IMR-90 (cell line): ENCODE measurements around the gene RXRG. TPM values are rescaled to one million over a fixed set of nuclear protein-coding genes. Genes with fewer than 3 reads are reported as not detected.

Source experiments
- ATAC-seq: fragments of 200-7000 bp; cut with Tn5 transposase; 2 replicates; pipeline ENCODE4 v1.9.1; 2020; ENCODE audit warnings: low read depth, mild to moderate bottlenecking, moderate library complexity
- BruUV-seq: library from RNA; stranded (reverse); fragments of 400-500 nt; replicated peaks from 2 replicates; lab custom pipeline; 2021; lab: Mats Ljungman, UMichigan
- CTCF ChIA-PET: fragments of 300-600 bp; formaldehyde crosslinking; extraction: SDS; loops from one replicate; lab custom pipeline; 2021; ENCODE audit warnings: antibody characterized with exemption; lab: Yijun Ruan, JAX
- POLR2A ChIA-PET: fragments of 300-600 bp; sonication (Branson Sonifier 250); formaldehyde crosslinking; loops from one replicate; lab custom pipeline; 2022; ENCODE audit warnings: antibody characterized with exemption; ENCODE audit not compliant: unreplicated experiment; lab: Charles Lee
- DNase-seq: peaks from one replicate; pipeline ENCODE4 v3.0.0; 2013
- H2AFZ ChIP-seq: replicated peaks from 2 replicates; pipeline ENCODE3; 2013; ENCODE audit warnings: low read length, mild to moderate bottlenecking; ENCODE audit not compliant: poor library complexity
- H2AK5ac ChIP-seq: 2 replicates; pipeline ENCODE4 v1.6.1; 2013; ENCODE audit warnings: low read depth, low read length, inconsistent platforms
- H2AK9ac ChIP-seq: replicated peaks from 2 replicates; pipeline ENCODE3; 2013; ENCODE audit warnings: mild to moderate bottlenecking, low read depth, low read length, moderate library complexity; ENCODE audit not compliant: poor library complexity
- H2BK120ac ChIP-seq: 2 replicates; pipeline ENCODE4 v1.6.1; 2013; ENCODE audit warnings: low read depth, low read length, inconsistent platforms
- H2BK15ac ChIP-seq: 3 replicates; pipeline ENCODE4 v1.6.1; 2013; ENCODE audit warnings: low read depth, low read length, inconsistent platforms
- H2BK20ac ChIP-seq: 2 replicates; pipeline ENCODE4 v1.6.1; 2013; ENCODE audit warnings: low read depth, mild to moderate bottlenecking, inconsistent platforms, low read length, moderate library complexity
- H2BK5ac ChIP-seq: 2 replicates; pipeline ENCODE4 v1.6.1; 2013; ENCODE audit warnings: mild to moderate bottlenecking, low read depth, low read length, inconsistent platforms; ENCODE audit not compliant: poor library complexity, severe bottlenecking
- H3K14ac ChIP-seq: replicated peaks from 2 replicates; pipeline ENCODE4 v1.6.1; 2013; ENCODE audit warnings: low read depth, low read length, inconsistent platforms
- H3K18ac ChIP-seq: 2 replicates; pipeline ENCODE4 v1.6.1; 2013; ENCODE audit warnings: low read depth, low read length, control low read depth
- H3K23ac ChIP-seq: 2 replicates; pipeline ENCODE4 v1.6.1; 2013; ENCODE audit warnings: low read depth, low read length, inconsistent platforms
- H3K27ac ChIP-seq: 2 replicates; pipeline ENCODE4 v1.5.1; 2013; ENCODE audit warnings: mild to moderate bottlenecking, control low read depth, low read length; ENCODE audit not compliant: insufficient read depth
- H3K27me3 ChIP-seq: 2 replicates; pipeline ENCODE4 v1.6.1; 2013; ENCODE audit warnings: low read length; ENCODE audit not compliant: control insufficient read depth, insufficient read depth
- H3K36me3 ChIP-seq: 2 replicates; pipeline ENCODE4 v1.6.1; 2013; ENCODE audit warnings: low read length, mixed read lengths; ENCODE audit not compliant: control insufficient read depth, insufficient read depth
- H3K4ac ChIP-seq: 2 replicates; pipeline ENCODE4 v1.6.1; 2013; ENCODE audit warnings: low read depth, low read length, inconsistent platforms
- H3K4me1 ChIP-seq: 2 replicates; pipeline ENCODE4 v1.6.1; 2013; ENCODE audit warnings: low read length, mixed read lengths; ENCODE audit not compliant: control insufficient read depth, insufficient read depth
- H3K4me2 ChIP-seq: 2 replicates; pipeline ENCODE4 v1.6.1; 2013; ENCODE audit warnings: low read depth, mild to moderate bottlenecking, control low read depth, low read length, moderate library complexity
- H3K4me3 ChIP-seq: 2 replicates; pipeline ENCODE4 v1.5.1; 2013; ENCODE audit warnings: low read depth, mild to moderate bottlenecking, control low read depth, low read length, moderate library complexity; ENCODE audit not compliant: insufficient read depth
- H3K56ac ChIP-seq: 2 replicates; pipeline ENCODE4 v1.6.1; 2013; ENCODE audit warnings: low read length, inconsistent platforms; ENCODE audit not compliant: insufficient read depth; ENCODE audit errors: extremely low read depth
- H3K79me1 ChIP-seq, 2 experiments: 2 replicates each; pipeline ENCODE4 v1.6.1; 2013; ENCODE audit warnings: low read length in 2 of 2, inconsistent platforms in 1 of 2, low read depth in 1 of 2
- H3K9ac ChIP-seq: 2 replicates; pipeline ENCODE4 v1.6.1; 2013; ENCODE audit warnings: low read depth, low read length, control low read depth
- H3K9me1 ChIP-seq: 2 replicates; pipeline ENCODE4 v1.6.1; 2013; ENCODE audit warnings: low read length, inconsistent platforms; ENCODE audit not compliant: insufficient read depth
- H3K9me3 ChIP-seq: 2 replicates; pipeline ENCODE4 v1.6.1; 2013; ENCODE audit warnings: low read length; ENCODE audit not compliant: control insufficient read depth, insufficient read depth
- H4K20me1 ChIP-seq: 2 replicates; pipeline ENCODE4 v1.6.1; 2013; ENCODE audit warnings: low read length, inconsistent platforms; ENCODE audit not compliant: insufficient read depth
- H4K5ac ChIP-seq: 2 replicates; pipeline ENCODE4 v1.6.1; 2013; ENCODE audit warnings: mild to moderate bottlenecking, low read depth, low read length, control low read depth
- H4K8ac ChIP-seq, 2 experiments: 2 replicates each; pipeline ENCODE4 v1.6.1; 2013; ENCODE audit warnings: low read depth in 2 of 2, low read length in 2 of 2, control low read depth in 1 of 2, inconsistent platforms in 1 of 2
- H4K91ac ChIP-seq: 2 replicates; pipeline ENCODE4 v1.6.1; 2013; ENCODE audit warnings: low read depth, low read length, inconsistent platforms; ENCODE audit not compliant: insufficient read depth
- BHLHE40 ChIP-seq: fragments of 150-350 bp; IDR thresholded peaks from 2 replicates; pipeline ENCODE4 v1.6.1; 2016; ENCODE audit warnings: mild to moderate bottlenecking, low read depth, low read length
- MAZ ChIP-seq: IDR thresholded peaks from 2 replicates; pipeline ENCODE4 v1.6.1; 2012; ENCODE audit warnings: low read depth, mild to moderate bottlenecking, low read length, improper control_type of control experiment, moderate library complexity, borderline replicate concordance
- POLR2A ChIP-seq: IDR thresholded peaks from 2 replicates; pipeline ENCODE4 v1.6.1; 2012; ENCODE audit warnings: mild to moderate bottlenecking, low read depth, low read length
- RAD21 ChIP-seq: IDR thresholded peaks from 2 replicates; pipeline ENCODE4 v1.6.1; 2012; ENCODE audit warnings: low read length, improper control_type of control experiment
- WGBS, 2 experiments: methylation state at CpG; one replicate each; pipeline versions ENCODE4 v1.1.5 to v1.1.7; 2013; ENCODE audit warnings: missing lambda C conversion rate in 2 of 2; ENCODE audit not compliant: insufficient read length in 1 of 2; ENCODE audit errors: extremely low coverage in 2 of 2; 5-methylcytosine and 5-hydroxymethylcytosine counted together
- dilution Hi-C: fragments of 300-500 bp; cut with HindIII; formaldehyde crosslinking; loops from one replicate; pipeline ENCODE4 v1.14.3; 2018; ENCODE audit warnings: low sequenced_read_pairs; ENCODE audit not compliant: unreplicated experiment
- in situ Hi-C: fragments of 300-500 bp; cut with MboI; formaldehyde crosslinking; loops from 3 replicates; pipeline ENCODE4 v1.14.3; 2019; ENCODE audit warnings: low sequenced_read_pairs, inconsistent platforms, mixed read lengths
- intact Hi-C: fragments of 100-400 bp; cut with micrococcal nuclease; formaldehyde crosslinking; loops from 2 replicates; pipeline ENCODE4 v1.10.0; 2022
- polyA plus RNA-seq, 3 experiments: library from polyadenylated mRNA; depleted of rRNA; stranded (reverse); fragments of >200 nt; gene quantifications; 2 replicates each; pipeline ENCODE4 v1.2.3, GENCODE V29; 2012; ENCODE audit warnings: low replicate concordance in 1 of 3
- total RNA-seq: library from RNA; depleted of rRNA; stranded (reverse); fragments of >200 nt; gene quantifications from 2 replicates; pipeline ENCODE4 v1.2.3, GENCODE V29; 2012
- TF ChIP-seq, protein P1 (sequence below): fragments of 150-350 bp; IDR thresholded peaks from 2 replicates; pipeline ENCODE4 v1.6.1; 2017; ENCODE audit warnings: mild to moderate bottlenecking, antibody characterized with exemption, low read length, low read depth
- TF ChIP-seq, protein P2 (sequence below): fragments of 150-350 bp; IDR thresholded peaks from 2 replicates; pipeline ENCODE4 v1.6.1; 2016; ENCODE audit warnings: low read depth, mild to moderate bottlenecking, low read length, moderate library complexity, borderline replicate concordance

Gene RXRG
- total and polyA plus RNA-seq, 2 of the 4 experiments (the other 2 are of a cell fraction): not detected

DNA sequence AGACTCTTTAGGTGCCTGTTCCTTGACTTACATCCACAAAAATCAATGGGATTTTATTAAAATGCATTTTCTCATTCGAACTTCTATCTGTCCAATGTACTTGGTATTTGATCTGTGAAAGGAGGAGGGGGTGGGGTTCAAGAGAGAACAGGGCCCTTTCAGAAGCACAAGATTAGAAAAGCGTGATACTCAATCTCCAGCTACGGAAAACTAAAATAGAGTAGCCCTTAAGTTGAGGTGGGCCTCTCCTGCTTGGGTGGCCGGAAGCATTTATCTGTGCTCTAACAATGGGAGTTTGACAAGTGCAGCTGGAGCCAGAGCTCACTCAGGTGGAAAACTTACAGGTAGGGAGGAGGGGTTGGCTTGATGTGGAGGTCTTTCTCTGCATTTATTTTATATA, 462 bp upstream of the RXRG start:
- Histone ChIP-seq H2BK20ac (no peak overlapping the region), H3K56ac (no peak overlapping the region), H3K36me3 (no peaks in the 10 kb centered on the region), H2AFZ (no peak overlapping the region), H2BK5ac (no peak overlapping the region), H2AK5ac (no peak overlapping the region), H3K4ac (no peak overlapping the region), H3K4me3 (no peak overlapping the region), H3K9me1 (no peaks in the 10 kb centered on the region), H4K8ac (no peak overlapping the region), H3K79me1 (no peaks in the 10 kb centered on the region), H3K9ac (no peak overlapping the region), H3K9me3 (no peaks in the 10 kb centered on the region), H2BK120ac (no peak overlapping the region), H4K91ac (no peak overlapping the region), H3K23ac (no peak overlapping the region; the same call in 1 of the 2 replicates), H3K4me2 (no peak overlapping the region), H3K14ac (no peak overlapping the region), H2AK9ac (no peak overlapping the region), H3K27me3 (peaks cover 11% of the 10 kb centered on the region), H4K5ac (no peak overlapping the region), H2BK15ac (no peak overlapping the region), H4K20me1 (no peaks in the 10 kb centered on the region), H3K27ac (no peak overlapping the region), H3K4me1 (no peaks in the 10 kb centered on the region), H3K18ac (no peak overlapping the region)
- ChIA-PET POLR2A (no interaction called here), CTCF (no interaction called here)
- TF ChIP-seq MAZ (no peak), BHLHE40 (no peak), POLR2A (no peak), RAD21 (no peak)
- TF ChIP-seq, protein P1, sequence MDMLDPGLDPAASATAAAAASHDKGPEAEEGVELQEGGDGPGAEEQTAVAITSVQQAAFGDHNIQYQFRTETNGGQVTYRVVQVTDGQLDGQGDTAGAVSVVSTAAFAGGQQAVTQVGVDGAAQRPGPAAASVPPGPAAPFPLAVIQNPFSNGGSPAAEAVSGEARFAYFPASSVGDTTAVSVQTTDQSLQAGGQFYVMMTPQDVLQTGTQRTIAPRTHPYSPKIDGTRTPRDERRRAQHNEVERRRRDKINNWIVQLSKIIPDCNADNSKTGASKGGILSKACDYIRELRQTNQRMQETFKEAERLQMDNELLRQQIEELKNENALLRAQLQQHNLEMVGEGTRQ: no peak
- TF ChIP-seq, protein P2, sequence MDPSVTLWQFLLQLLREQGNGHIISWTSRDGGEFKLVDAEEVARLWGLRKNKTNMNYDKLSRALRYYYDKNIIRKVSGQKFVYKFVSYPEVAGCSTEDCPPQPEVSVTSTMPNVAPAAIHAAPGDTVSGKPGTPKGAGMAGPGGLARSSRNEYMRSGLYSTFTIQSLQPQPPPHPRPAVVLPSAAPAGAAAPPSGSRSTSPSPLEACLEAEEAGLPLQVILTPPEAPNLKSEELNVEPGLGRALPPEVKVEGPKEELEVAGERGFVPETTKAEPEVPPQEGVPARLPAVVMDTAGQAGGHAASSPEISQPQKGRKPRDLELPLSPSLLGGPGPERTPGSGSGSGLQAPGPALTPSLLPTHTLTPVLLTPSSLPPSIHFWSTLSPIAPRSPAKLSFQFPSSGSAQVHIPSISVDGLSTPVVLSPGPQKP: no peak
- no peak for ATAC-seq
- dilution Hi-C loops (no loop called here), in situ Hi-C loops (no loop called here), intact Hi-C loops (no loop called here)
- no TSS peak for BruUV-seq
- no peak for DNase-seq
- WGBS, 2 experiments: 39% methylated on average over 3 of the region's 4 CpGs; no CpG with 5 or more reads in 1 of the 2 experiments
